Gastroesophageal sphincter (tissue), 4 donors: ENCODE results near the gene CTSW. TPM values are rescaled to one million over a fixed set of nuclear protein-coding genes. Genes with fewer than 3 reads are reported as not detected.

ENCODE experiments used
- ATAC-seq: fragments of 150-250 bp; one replicate; pipeline ENCODE4 v1.9.1; 2016; ENCODE audit warnings: mild to moderate bottlenecking, moderate library complexity
- H3K27ac ChIP-seq, 4 donors: fragments of 200-600 bp; sonication (generic) in 3 of 4; 1 replicate in 3 of 4; 2 replicates in 1 of 4; pipeline ENCODE4 v1.5.1; 2016 to 2019
- H3K27me3 ChIP-seq: fragments of 200-600 bp; sonication (generic); one replicate; pipeline ENCODE4 v1.5.1; 2019
- H3K36me3 ChIP-seq, 2 donors: fragments of 200-600 bp; sonication (generic); one replicate each; pipeline ENCODE4 v1.5.1; 2019; ENCODE audit warnings: control low read depth in 1 of 2
- H3K4me1 ChIP-seq, 3 donors: fragments of 200-600 bp; sonication (generic); 1 replicate in 2 of 3; 2 replicates in 1 of 3; pipeline ENCODE4 v1.5.1; 2016 to 2019; ENCODE audit warnings: control low read depth in 2 of 3
- H3K4me3 ChIP-seq, 2 donors: fragments of 200-600 bp; sonication (generic); one replicate each; pipeline ENCODE4 v1.5.1; 2019; ENCODE audit warnings: mild to moderate bottlenecking in 1 of 2, moderate library complexity in 1 of 2
- H3K9me3 ChIP-seq, 3 donors: fragments of 200-600 bp; sonication (generic); one replicate each; pipeline ENCODE4 v1.5.1; 2017 to 2019; ENCODE audit warnings: control low read depth in 2 of 3
- CTCF ChIP-seq, 4 experiments: fragments of 200-600 bp in 2 of 4; fragments of 450-650 bp in 2 of 4; sonication (generic) in 1 of 4; IDR thresholded peaks; one replicate each; pipeline ENCODE4 v1.5.1; 2017 to 2019; ENCODE audit warnings: antibody characterized with exemption in 4 of 4, mild to moderate bottlenecking in 2 of 4, moderate library complexity in 2 of 4
- EP300 ChIP-seq: sonication (generic); formaldehyde crosslinking; IDR thresholded peaks from one replicate; pipeline ENCODE4 v1.6.1; 2017; ENCODE audit warnings: antibody characterized with exemption, mild to moderate bottlenecking
- POLR2A ChIP-seq, 2 donors: fragments of 450-650 bp; IDR thresholded peaks; one replicate each; pipeline ENCODE4 v1.6.1; 2017; ENCODE audit warnings: antibody characterized with exemption in 2 of 2, mild to moderate bottlenecking in 2 of 2, moderate library complexity in 1 of 2
- POLR2AphosphoS5 ChIP-seq: sonication (generic); formaldehyde crosslinking; IDR thresholded peaks from one replicate; pipeline ENCODE4 v1.6.1; 2017; ENCODE audit warnings: antibody characterized with exemption
- WGBS, 2 donors: methylation state at CpG; one replicate each; pipeline ENCODE4 v1.1.5; 2018; ENCODE audit warnings: low coverage in 1 of 2; 5-methylcytosine and 5-hydroxymethylcytosine counted together
- total RNA-seq, 4 donors: library from RNA; depleted of rRNA; stranded (reverse); fragments of >200 nt; gene quantifications; one replicate each; pipeline ENCODE4 v1.1.0, GENCODE V29; 2016

CTSW gene
- total RNA-seq, 4 donors from 2014 or later, result 0.52 to 3.6 (median 0.94) TPM; not detected in 1

DNA sequence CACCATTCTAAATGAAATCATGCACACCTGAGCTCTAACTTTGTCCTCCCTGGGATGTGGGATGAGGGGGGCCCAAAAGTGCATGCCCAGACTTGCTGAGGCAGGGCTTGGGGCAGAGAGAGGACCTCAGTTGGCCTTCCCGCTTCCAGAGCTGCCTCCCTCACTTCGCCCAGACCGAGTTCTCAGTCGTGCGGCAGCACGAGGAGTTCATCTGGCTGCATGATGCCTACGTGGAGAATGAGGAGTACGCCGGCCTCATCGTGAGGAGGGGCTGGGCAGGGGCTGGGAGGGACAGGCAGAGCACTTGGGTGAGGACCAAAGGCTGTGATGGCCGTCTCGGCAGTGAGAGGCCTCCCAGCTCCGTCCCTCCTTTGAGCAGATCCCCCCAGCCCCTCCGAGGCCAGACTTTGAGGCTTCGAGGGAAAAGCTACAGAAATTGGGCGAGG lies 29.8 kb upstream of the CTSW start:
- peaks cover 0 to 10% (median 0%) of the 10 kb centered on the region in 3 donors for H3K9me3 ChIP-seq
- no peak overlapping the region for H3K27ac ChIP-seq
- no peak overlapping the region for H3K4me3 ChIP-seq
- no peak for ATAC-seq
- no peaks in the 10 kb centered on the region for H3K27me3 ChIP-seq
- H3K36me3 ChIP-seq, result peaks cover 0 to 44% of the 10 kb centered on the region in 2 donors
- 24% methylated on average over 5 of the region's 16 CpGs; no CpG with 5 or more reads in 1 of the 2 donors for WGBS, 2 donors
- peaks cover 0 to 31% (median 0%) of the 10 kb centered on the region in 3 donors for H3K4me1 ChIP-seq
- no peak for TF ChIP-seq CTCF (IDR thresholded peaks at IDR 0.05)

DNA sequence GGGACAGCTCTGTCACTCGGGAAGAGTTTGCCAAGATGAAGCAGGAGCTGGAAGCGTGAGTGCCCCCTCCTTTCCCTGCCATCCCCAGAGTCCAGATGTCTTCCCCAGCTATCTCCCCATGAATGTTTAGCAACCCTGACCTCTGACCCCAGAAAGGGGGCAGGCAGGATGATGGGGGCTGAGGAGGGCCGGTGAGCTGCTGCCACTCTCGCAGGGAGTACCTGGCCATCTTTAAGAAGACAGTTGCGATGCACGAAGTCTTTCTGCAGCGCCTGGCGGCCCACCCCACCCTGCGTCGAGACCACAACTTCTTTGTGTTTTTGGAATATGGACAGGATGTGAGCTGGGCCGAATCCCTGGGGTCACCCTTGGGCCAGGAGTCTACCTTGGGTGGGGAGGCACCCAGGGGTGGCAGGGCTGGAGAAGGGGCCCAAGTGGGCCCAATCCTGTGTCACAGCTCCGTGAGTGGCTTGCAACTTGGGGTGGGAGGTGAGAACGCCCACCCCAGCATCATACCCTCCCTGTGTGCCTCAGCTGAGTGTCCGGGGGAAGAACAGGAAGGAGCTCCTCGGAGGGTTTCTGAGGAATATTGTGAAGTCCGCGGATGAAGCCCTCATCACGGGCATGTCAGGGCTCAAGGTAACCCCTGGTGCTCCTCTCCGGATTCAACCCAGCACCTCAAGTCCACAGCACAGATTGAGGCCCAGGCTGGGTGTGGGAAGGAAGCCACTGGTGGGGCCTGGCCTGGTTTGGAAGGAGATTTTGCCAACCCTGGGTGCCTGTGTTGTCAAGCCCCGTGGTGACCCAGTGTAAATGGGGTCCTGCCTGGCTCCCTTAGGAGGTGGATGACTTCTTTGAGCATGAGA lies 29.2 kb upstream of the CTSW start:
- no CpG with 5 or more reads among the region's 20 CpGs for whole genome bisulfite sequencing, 2 donors
- no peak for ATAC-seq
- H3K36me3 ChIP-seq, result peaks cover 0 to 51% of the 10 kb centered on the region in 2 donors
- no peak for TF ChIP-seq POLR2AphosphoS5
- no peak for TF ChIP-seq POLR2A (IDR thresholded peaks at IDR 0.05)
- TF ChIP-seq CTCF (IDR thresholded peaks at IDR 0.05), result no peak
- no peak for TF ChIP-seq EP300
- no peak overlapping the region for H3K27ac ChIP-seq
- H3K9me3 ChIP-seq, result peaks cover 0 to 10% (median 0%) of the 10 kb centered on the region in 3 donors
- H3K4me1 ChIP-seq, result peaks cover 0 to 38% (median 2%) of the 10 kb centered on the region in 3 donors
- no peaks in the 10 kb centered on the region for H3K27me3 ChIP-seq
- H3K4me3 ChIP-seq, result no peak overlapping the region

- Histone ChIP-seq H3K4me1 (peaks cover 0 to 45% (median 9%) of the 10 kb centered on the region in 3 donors), H3K36me3 (peaks cover 0 to 58% of the 10 kb centered on the region in 2 donors), H3K27me3 (no peaks in the 10 kb centered on the region), H3K9me3 (peaks cover 0 to 10% (median 0%) of the 10 kb centered on the region in 3 donors), H3K27ac (no peak overlapping the region), H3K4me3 (no peak overlapping the region)
- TF ChIP-seq CTCF (IDR thresholded peaks at IDR 0.05), result peak in 3 of 4 experiments; percentile 19 to 35 (median 29)
- no peak for TF ChIP-seq POLR2A (IDR thresholded peaks at IDR 0.05)
- ATAC-seq, result no peak
- WGBS, 2 donors, result no CpG with 5 or more reads among the region's 14 CpGs
Measured at GRCh38 chr11:65851083-65851579, 28.5 kb upstream of the CTSW start.

GRCh38 chr11:65851811-65852507 lies 27.7 kb upstream of the CTSW start:
- 76 to 80% methylated on average over 6 of the region's 10 CpGs for WGBS, 2 donors
- peaks cover 0 to 60% of the 10 kb centered on the region in 2 donors for H3K36me3 ChIP-seq

More at GRCh38 chr11:65851811-65852507, 27.7 kb upstream of the CTSW start:
- no peaks in the 10 kb centered on the region for H3K27me3 ChIP-seq
- H3K4me3 ChIP-seq, result no peak overlapping the region
- TF ChIP-seq CTCF (IDR thresholded peaks at IDR 0.05) (no peak), POLR2A (IDR thresholded peaks at IDR 0.05) (no peak), POLR2AphosphoS5 (no peak), EP300 (no peak)
- H3K27ac ChIP-seq, result no peak overlapping the region
- peaks cover 0 to 10% (median 0%) of the 10 kb centered on the region in 3 donors for H3K9me3 ChIP-seq
- H3K4me1 ChIP-seq, result peaks cover 0 to 52% (median 13%) of the 10 kb centered on the region in 3 donors
- ATAC-seq, result no peak
